HG03095 (cell line): ENCODE measurements around the gene ATM.
"Not testable (repeated sequence)": the region's sequence is repeated elsewhere in the genome, so short reads cannot be mapped to it uniquely, and the experiment has no call there.

Source experiments
- ATAC-seq: cut with Tn5 transposase; IDR thresholded peaks from one replicate; pipeline ENCODE4 v1.9.1; 2021; ENCODE audit warnings: moderate library complexity; ENCODE audit not compliant: unreplicated experiment

ATM gene

GRCh38 chr11:108346451-108346850 is 123.6 kb downstream of the ATM start:
- ATAC-seq: no peak

GRCh38 chr11:108351468-108351867 is 128.6 kb downstream of the ATM start:
- ATAC-seq: no peak

- ATAC-seq: no peak
These were observed 141.3 kb downstream of the ATM start for GRCh38 chr11:108364159-108364558.

- no peak for ATAC-seq
These were observed 145.3 kb downstream of the ATM start for GRCh38 chr11:108368134-108368533.

GRCh38 chr11:108369064-108369463 is 146.2 kb downstream of the ATM start:
- ATAC-seq: no peak

GRCh38 chr11:108370315-108370714 is 147.4 kb downstream of the ATM start:
- ATAC-seq: no peak

- ATAC-seq: no peak
These were observed 148.1 kb downstream of the ATM start for GRCh38 chr11:108370990-108371389.

GRCh38 chr11:108373505-108373904 is 150.6 kb downstream of the ATM start:
- not testable (repeated sequence) for ATAC-seq

GRCh38 chr11:108388576-108388975 is 165.7 kb downstream of the ATM start:
- no peak for ATAC-seq

GRCh38 chr11:108392353-108392752 is 169.5 kb downstream of the ATM start:
- no peak for ATAC-seq

- ATAC-seq: no peak
These were observed 170.2 kb downstream of the ATM start for GRCh38 chr11:108393046-108393445.

GRCh38 chr11:108394744-108395284 is 171.9 kb downstream of the ATM start:
- no peak for ATAC-seq

GRCh38 chr11:108396672-108397071 is 173.8 kb downstream of the ATM start:
- not testable (repeated sequence) for ATAC-seq

GRCh38 chr11:108398439-108398838 is 175.6 kb downstream of the ATM start:
- no peak for ATAC-seq

GRCh38 chr11:108402241-108402640 is 179.4 kb downstream of the ATM start:
- no peak for ATAC-seq

GRCh38 chr11:108403052-108403451 is 180.2 kb downstream of the ATM start:
- no peak for ATAC-seq

- no peak for ATAC-seq
These were observed 182.8 kb downstream of the ATM start for GRCh38 chr11:108405706-108406105.

GRCh38 chr11:108414958-108415357 is 192.1 kb downstream of the ATM start:
- ATAC-seq: no peak

GRCh38 chr11:108417551-108417950 is 194.7 kb downstream of the ATM start:
- not testable (repeated sequence) for ATAC-seq
